ENCODE results near the gene PDHX. TPM values are rescaled to one million over a fixed set of nuclear protein-coding genes. Genes with fewer than 3 reads are reported as not detected.

PDHX gene
- total RNA-seq, 2 experiments from 2014 or later: 34.5 to 35.5 TPM

GRCh38 chr11:34964610-34965331, 48.4 kb downstream of the PDHX start:
- no peaks in the 10 kb centered on the region for H3K4me1 Mint-ChIP-seq (ENCODE audit: low read depth)
- H3K36me3 Mint-ChIP-seq: peaks cover 21% of the 10 kb centered on the region
- H3K27me3 Mint-ChIP-seq: no peaks in the 10 kb centered on the region
- intact Hi-C loops (cut with micrococcal nuclease): no loop called here
- ChIA-PET CTCF (interaction anchor here (0.9 kb wide), 1 partner anchor 176 kb away, joined by 3 read pairs; no protein-coding TSS in a partner anchor), POLR2A (no interaction called here)
- no peak overlapping the region for H3K27ac Mint-ChIP-seq
- DNase-seq: no peak
- H3K4me3 Mint-ChIP-seq: no peak overlapping the region
- H3K9me3 Mint-ChIP-seq: no peaks in the 10 kb centered on the region

GRCh38 chr11:34968862-34969261, 52.4 kb downstream of the PDHX start:
- H3K4me1 Mint-ChIP-seq (ENCODE audit: low read depth): no peaks in the 10 kb centered on the region
- H3K27ac Mint-ChIP-seq: no peak overlapping the region
- no peaks in the 10 kb centered on the region for H3K27me3 Mint-ChIP-seq
- peaks cover 32% of the 10 kb centered on the region for H3K36me3 Mint-ChIP-seq
- ChIA-PET CTCF (interaction anchor here (0.5 kb wide), 1 partner anchor 207 kb away, joined by 3 read pairs; no protein-coding TSS in a partner anchor), POLR2A (no interaction called here)
- DNase-seq: no peak
- intact Hi-C loops (cut with micrococcal nuclease): no loop called here
- no peak overlapping the region for H3K4me3 Mint-ChIP-seq
- no peaks in the 10 kb centered on the region for H3K9me3 Mint-ChIP-seq

- Mint-ChIP-seq H3K36me3 (peaks cover 38% of the 10 kb centered on the region), H3K4me1 (ENCODE audit: low read depth) (no peaks in the 10 kb centered on the region), H3K4me3 (no peak overlapping the region), H3K27ac (no peak overlapping the region), H3K9me3 (no peaks in the 10 kb centered on the region), H3K27me3 (no peaks in the 10 kb centered on the region)
- intact Hi-C loops (cut with micrococcal nuclease): no loop called here
- ChIA-PET CTCF (no interaction called here), POLR2A (no interaction called here)
- DNase-seq: no peak
Measured at GRCh38 chr11:34970033-34970432, 53.6 kb downstream of the PDHX start.

GRCh38 chr11:34970480-34970879, 54.1 kb downstream of the PDHX start:
- intact Hi-C loops (cut with micrococcal nuclease): no loop called here
- peaks cover 40% of the 10 kb centered on the region for H3K36me3 Mint-ChIP-seq
- POLR2A ChIA-PET: interaction anchor here (0.5 kb wide), 1 partner anchor 74 kb away, joined by 6 read pairs; no protein-coding TSS in a partner anchor

GRCh38 chr11:34971928-34972327, 55.5 kb downstream of the PDHX start:
- CTCF ChIA-PET: no interaction called here
- intact Hi-C loops (cut with micrococcal nuclease): no loop called here
- Mint-ChIP-seq H3K9me3 (no peaks in the 10 kb centered on the region), H3K27me3 (no peaks in the 10 kb centered on the region), H3K4me3 (no peak overlapping the region), H3K36me3 (peaks cover 42% of the 10 kb centered on the region), H3K4me1 (ENCODE audit: low read depth) (no peaks in the 10 kb centered on the region), H3K27ac (no peak overlapping the region)
- DNase-seq: no peak
- POLR2A ChIA-PET: interaction anchor here (0.6 kb wide), 1 partner anchor 336 kb away, joined by 3 read pairs; no protein-coding TSS in a partner anchor

More at GRCh38 chr11:34970480-34970879, 54.1 kb downstream of the PDHX start:
- DNase-seq: no peak
- Mint-ChIP-seq H3K27me3 (no peaks in the 10 kb centered on the region), H3K4me1 (ENCODE audit: low read depth) (no peaks in the 10 kb centered on the region), H3K9me3 (no peaks in the 10 kb centered on the region), H3K27ac (no peak overlapping the region), H3K4me3 (no peak overlapping the region)
- CTCF ChIA-PET: interaction anchor here (1.3 kb wide), 1 partner anchor 421 kb away, joined by 3 read pairs; no protein-coding TSS in a partner anchor

- POLR2A ChIA-PET: no interaction called here
- no peak for DNase-seq
- Mint-ChIP-seq H3K36me3 (peaks cover 42% of the 10 kb centered on the region), H3K4me1 (ENCODE audit: low read depth) (no peaks in the 10 kb centered on the region), H3K9me3 (no peaks in the 10 kb centered on the region), H3K4me3 (no peak overlapping the region), H3K27me3 (no peaks in the 10 kb centered on the region), H3K27ac (no peak overlapping the region)
- intact Hi-C loops (cut with micrococcal nuclease): no loop called here
- CTCF ChIA-PET: no interaction called here
Measured at GRCh38 chr11:34972366-34972765, 55.9 kb downstream of the PDHX start.

- Mint-ChIP-seq H3K27ac (no peak overlapping the region), H3K9me3 (no peaks in the 10 kb centered on the region), H3K36me3 (peaks cover 43% of the 10 kb centered on the region), H3K27me3 (no peaks in the 10 kb centered on the region), H3K4me1 (ENCODE audit: low read depth) (no peaks in the 10 kb centered on the region), H3K4me3 (no peak overlapping the region)
- POLR2A ChIA-PET: no interaction called here
- CTCF ChIA-PET: no interaction called here
- no peak for DNase-seq
- intact Hi-C loops (cut with micrococcal nuclease): no loop called here
Measured at GRCh38 chr11:34972892-34973291, 56.5 kb downstream of the PDHX start.

- intact Hi-C loops (cut with micrococcal nuclease): no loop called here
Measured at GRCh38 chr11:34975482-34975881, 59.1 kb downstream of the PDHX start.

GRCh38 chr11:34976496-34977088, 60.2 kb downstream of the PDHX start:
- no peaks in the 10 kb centered on the region for H3K27me3 Mint-ChIP-seq
- ChIA-PET POLR2A (no interaction called here), CTCF (interaction anchor here (0.5 to 0.8 kb wide), 2 partner anchors 237 to 427 kb away, joined by 3 to 4 read pairs; no protein-coding TSS in a partner anchor)
- DNase-seq: no peak
- H3K4me1 Mint-ChIP-seq (ENCODE audit: low read depth): peaks cover 3% of the 10 kb centered on the region
- intact Hi-C loops (cut with micrococcal nuclease): no loop called here
- H3K27ac Mint-ChIP-seq: no peak overlapping the region
- no peak overlapping the region for H3K4me3 Mint-ChIP-seq
- H3K36me3 Mint-ChIP-seq: peaks cover 44% of the 10 kb centered on the region
- peaks cover 3% of the 10 kb centered on the region for H3K9me3 Mint-ChIP-seq

More at GRCh38 chr11:34975482-34975881, 59.1 kb downstream of the PDHX start:
- Mint-ChIP-seq H3K4me1 (ENCODE audit: low read depth) (peaks cover under 1% of the 10 kb centered on the region), H3K4me3 (no peak overlapping the region), H3K27ac (no peak overlapping the region), H3K9me3 (peaks cover under 1% of the 10 kb centered on the region), H3K27me3 (no peaks in the 10 kb centered on the region), H3K36me3 (peaks cover 42% of the 10 kb centered on the region)
- POLR2A ChIA-PET: interaction anchor here (0.6 kb wide), 1 partner anchor 1645 kb away, joined by 3 read pairs; no protein-coding TSS in a partner anchor
- DNase-seq: no peak
- CTCF ChIA-PET: interaction anchor here (0.7 kb wide), 1 partner anchor 49 kb away, joined by 3 read pairs; no protein-coding TSS in a partner anchor

GRCh38 chr11:34977089-34977912, 60.9 kb downstream of the PDHX start:
- intact Hi-C loops (cut with micrococcal nuclease): no loop called here
- H3K4me3 Mint-ChIP-seq: no peak overlapping the region
- peaks cover 49% of the 10 kb centered on the region for H3K36me3 Mint-ChIP-seq
- H3K27ac Mint-ChIP-seq: no peak overlapping the region
- DNase-seq: no peak
- H3K4me1 Mint-ChIP-seq (ENCODE audit: low read depth): peaks cover 4% of the 10 kb centered on the region
- ChIA-PET POLR2A (no interaction called here), CTCF (interaction anchor here (0.8 kb wide), 1 partner anchor 427 kb away, joined by 3 read pairs; no protein-coding TSS in a partner anchor)
- no peaks in the 10 kb centered on the region for H3K27me3 Mint-ChIP-seq
- peaks cover 3% of the 10 kb centered on the region for H3K9me3 Mint-ChIP-seq

GRCh38 chr11:34978236-34979191, 62.1 kb downstream of the PDHX start:
- Mint-ChIP-seq H3K27me3 (no peaks in the 10 kb centered on the region), H3K36me3 (peaks cover 51% of the 10 kb centered on the region), H3K27ac (no peak overlapping the region), H3K4me3 (no peak overlapping the region), H3K9me3 (peaks cover 3% of the 10 kb centered on the region), H3K4me1 (ENCODE audit: low read depth) (peaks cover 4% of the 10 kb centered on the region)
- CTCF ChIA-PET: interaction anchor here (1.0 kb wide), 1 partner anchor 10 kb away, joined by 3 read pairs; no protein-coding TSS in a partner anchor
- intact Hi-C loops (cut with micrococcal nuclease): no loop called here
- POLR2A ChIA-PET: no interaction called here
- DNase-seq: no peak
